Activated naive CD4-positive, alpha-beta T cell treated with anti-CD3 and anti-CD28 coated beads, Interleukin-2, amount 10 ng/mL, durations not matched to agents 7 days and 5 days (primary cell): Measurements from ENCODE around the gene CDCA3.

ENCODE experiments used
- CTCF ChIA-PET: fragments of 350-600 bp; sonication (Branson Sonifier 250); formaldehyde crosslinking; loops from one replicate; lab custom pipeline; 2021; ENCODE audit warnings: antibody characterized with exemption; lab: Charles Lee
- DNase-seq: peaks from one replicate; pipeline ENCODE4 v3.0.0-alpha.2; 2020
- H3K27ac Mint-ChIP-seq: one replicate; pipeline ENCODE4 v1.8.0; 2021; ENCODE audit warnings: mild to moderate bottlenecking, moderate library complexity, mixed read lengths
- H3K27me3 Mint-ChIP-seq: one replicate; pipeline ENCODE4 v1.8.0; 2021; ENCODE audit warnings: mild to moderate bottlenecking, mixed read lengths
- H3K36me3 Mint-ChIP-seq: one replicate; pipeline ENCODE4 v1.8.0; 2021; ENCODE audit warnings: mixed read lengths
- H3K4me1 Mint-ChIP-seq: one replicate; pipeline ENCODE4 v1.8.0; 2021; ENCODE audit warnings: mixed read lengths
- H3K4me3 Mint-ChIP-seq: one replicate; pipeline ENCODE4 v1.8.0; 2021; ENCODE audit warnings: mild to moderate bottlenecking, moderate library complexity, mixed read lengths
- H3K9me3 Mint-ChIP-seq: one replicate; pipeline ENCODE4 v1.8.0; 2021; ENCODE audit warnings: mixed read lengths

CDCA3 gene

GRCh38 chr12:6853626-6854025 lies 2.5 kb upstream of the CDCA3 start:
- H3K27me3 Mint-ChIP-seq, result no peaks in the 10 kb centered on the region
- DNase-seq, result no peak
- CTCF ChIA-PET, result interaction anchor here (0.9 to 6.2 kb wide), 8 partner anchors 10 to 310 kb away, joined by 3 to 38 read pairs (median 6); partner anchors contain the start of genes SPSB2 and TPI1
- H3K27ac Mint-ChIP-seq, result peak overlapping the region; percentile 100
- H3K36me3 Mint-ChIP-seq, result peaks cover 48% of the 10 kb centered on the region
- peak overlapping the region; percentile 84 for H3K4me3 Mint-ChIP-seq
- peaks cover 43% of the 10 kb centered on the region for H3K4me1 Mint-ChIP-seq
- no peaks in the 10 kb centered on the region for H3K9me3 Mint-ChIP-seq

GRCh38 chr12:6852651-6853354 lies 1.7 kb upstream of the CDCA3 start:
- H3K27me3 Mint-ChIP-seq, result no peaks in the 10 kb centered on the region
- peaks cover 50% of the 10 kb centered on the region for H3K36me3 Mint-ChIP-seq
- H3K27ac Mint-ChIP-seq, result peak overlapping the region; percentile 100
- DNase-seq, result peak; percentile 84
- CTCF ChIA-PET, result interaction anchor here (0.6 to 6.2 kb wide), 12 partner anchors 12 to 311 kb away, joined by 3 to 38 read pairs (median 4); partner anchors contain the start of genes SPSB2 and TPI1
- H3K4me3 Mint-ChIP-seq, result peak overlapping the region; percentile 84
- H3K4me1 Mint-ChIP-seq, result peaks cover 48% of the 10 kb centered on the region
- no peaks in the 10 kb centered on the region for H3K9me3 Mint-ChIP-seq

GRCh38 chr12:6851921-6852650 lies 1.0 kb upstream of the CDCA3 start, which contains the start of gene USP5:
Gene USP5 (plus strand): TSS chr12:6852150. CDS start chr12:6852180, 30 bp downstream.
- peak; percentile 99 for DNase-seq
- peak within 1 kb of the TSS; percentile 84 for H3K4me3 Mint-ChIP-seq
- CTCF ChIA-PET, result interaction anchor here (0.6 to 6.2 kb wide), 13 partner anchors 13 to 98 kb away, joined by 3 to 38 read pairs (median 4); partner anchors contain the start of gene SPSB2
- H3K4me1 Mint-ChIP-seq, result peaks cover 55% of the 10 kb centered on the region
- peak within 1 kb of the TSS; percentile 100 for H3K27ac Mint-ChIP-seq
- H3K36me3 Mint-ChIP-seq, result peaks cover 50% of the 10 kb centered on the region
- H3K9me3 Mint-ChIP-seq, result no peaks in the 10 kb centered on the region
- H3K27me3 Mint-ChIP-seq, result no peaks in the 10 kb centered on the region

GRCh38 chr12:6850796-6851152 lies 312 bp downstream of the CDCA3 start:
- DNase-seq, result no peak
- Mint-ChIP-seq H3K4me3 (peak overlapping the region; percentile 84), H3K9me3 (no peaks in the 10 kb centered on the region), H3K36me3 (peaks cover 43% of the 10 kb centered on the region), H3K4me1 (peaks cover 55% of the 10 kb centered on the region), H3K27me3 (no peaks in the 10 kb centered on the region), H3K27ac (peak overlapping the region; percentile 100)
- CTCF ChIA-PET, result interaction anchor here (1.0 to 6.2 kb wide), 6 partner anchors 15 to 97 kb away, joined by 3 to 38 read pairs (median 8); partner anchors contain the start of gene SPSB2

GRCh38 chr12:6849976-6850560 lies 1.0 kb downstream of the CDCA3 start:
- no peak for DNase-seq
- peak overlapping the region; percentile 87 for H3K27ac Mint-ChIP-seq
- peaks cover 39% of the 10 kb centered on the region for H3K36me3 Mint-ChIP-seq
- CTCF ChIA-PET, result interaction anchor here (2.0 to 6.2 kb wide), 3 partner anchors 14 to 21 kb away, joined by 6 to 38 read pairs (median 12); partner anchors contain the start of gene P3H3
- H3K4me1 Mint-ChIP-seq, result peaks cover 54% of the 10 kb centered on the region
- H3K27me3 Mint-ChIP-seq, result no peaks in the 10 kb centered on the region
- H3K9me3 Mint-ChIP-seq, result no peaks in the 10 kb centered on the region
- peak overlapping the region; percentile 84 for H3K4me3 Mint-ChIP-seq

GRCh38 chr12:6849427-6849826 lies 1.7 kb downstream of the CDCA3 start:
- no peak for DNase-seq
- H3K27me3 Mint-ChIP-seq, result no peaks in the 10 kb centered on the region
- peaks cover 39% of the 10 kb centered on the region for H3K36me3 Mint-ChIP-seq
- H3K27ac Mint-ChIP-seq, result peak overlapping the region; percentile 69
- peaks cover 48% of the 10 kb centered on the region for H3K4me1 Mint-ChIP-seq
- CTCF ChIA-PET, result interaction anchor here (1.1 to 6.2 kb wide), 4 partner anchors 13 to 24 kb away, joined by 3 to 38 read pairs (median 5); partner anchors contain the start of genes P3H3 and SPSB2
- H3K9me3 Mint-ChIP-seq, result no peaks in the 10 kb centered on the region
- peak overlapping the region; percentile 84 for H3K4me3 Mint-ChIP-seq

GRCh38 chr12:6847676-6848075 lies 3.4 kb downstream of the CDCA3 start:
- Mint-ChIP-seq H3K4me3 (no peak overlapping the region), H3K4me1 (peaks cover 33% of the 10 kb centered on the region), H3K9me3 (no peaks in the 10 kb centered on the region), H3K27me3 (peaks cover 7% of the 10 kb centered on the region), H3K27ac (no peak overlapping the region), H3K36me3 (peaks cover 36% of the 10 kb centered on the region)
- DNase-seq, result no peak
- CTCF ChIA-PET, result interaction anchor here (1.2 to 6.2 kb wide), 3 partner anchors 12 to 21 kb away, joined by 3 to 38 read pairs (median 6); partner anchors contain the start of gene P3H3

- H3K4me3 Mint-ChIP-seq, result no peak overlapping the region
- H3K36me3 Mint-ChIP-seq, result peaks cover 36% of the 10 kb centered on the region
- H3K9me3 Mint-ChIP-seq, result no peaks in the 10 kb centered on the region
- no peak for DNase-seq
- CTCF ChIA-PET, result interaction anchor here (0.7 kb wide), 1 partner anchor 15 kb away, joined by 3 read pairs; no protein-coding TSS in a partner anchor
- H3K27ac Mint-ChIP-seq, result no peak overlapping the region
- peaks cover 33% of the 10 kb centered on the region for H3K4me1 Mint-ChIP-seq
- peaks cover 7% of the 10 kb centered on the region for H3K27me3 Mint-ChIP-seq
These were observed 4.7 kb downstream of the CDCA3 start for GRCh38 chr12:6846316-6846869.

- DNase-seq, result no peak
- no peak overlapping the region for H3K27ac Mint-ChIP-seq
- no peak overlapping the region for H3K4me3 Mint-ChIP-seq
- H3K4me1 Mint-ChIP-seq, result peaks cover 28% of the 10 kb centered on the region
- peaks cover 7% of the 10 kb centered on the region for H3K27me3 Mint-ChIP-seq
- CTCF ChIA-PET, result interaction anchor here (3.9 kb wide), 1 partner anchor 10 kb away, joined by 29 read pairs; no protein-coding TSS in a partner anchor
- no peaks in the 10 kb centered on the region for H3K9me3 Mint-ChIP-seq
- H3K36me3 Mint-ChIP-seq, result peaks cover 32% of the 10 kb centered on the region
These were observed 5.7 kb downstream of the CDCA3 start for GRCh38 chr12:6845395-6845794.

GRCh38 chr12:6843118-6843902 lies 7.8 kb downstream of the CDCA3 start:
- no peak for DNase-seq
- Mint-ChIP-seq H3K4me1 (peaks cover 9% of the 10 kb centered on the region), H3K4me3 (no peak overlapping the region), H3K27ac (no peak overlapping the region), H3K9me3 (no peaks in the 10 kb centered on the region), H3K36me3 (peaks cover 15% of the 10 kb centered on the region), H3K27me3 (peaks cover 20% of the 10 kb centered on the region)
- CTCF ChIA-PET, result interaction anchor here (0.9 to 3.9 kb wide), 2 partner anchors 8 to 11 kb away, joined by 3 to 29 read pairs; no protein-coding TSS in a partner anchor

GRCh38 chr12:6842075-6842474 lies 9.0 kb downstream of the CDCA3 start:
- no peak overlapping the region for H3K4me3 Mint-ChIP-seq
- H3K27ac Mint-ChIP-seq, result no peak overlapping the region
- H3K9me3 Mint-ChIP-seq, result no peaks in the 10 kb centered on the region
- H3K36me3 Mint-ChIP-seq, result peaks cover 6% of the 10 kb centered on the region
- H3K27me3 Mint-ChIP-seq, result peaks cover 22% of the 10 kb centered on the region
- no peaks in the 10 kb centered on the region for H3K4me1 Mint-ChIP-seq
- CTCF ChIA-PET, result interaction anchor here (1.4 to 3.9 kb wide), 2 partner anchors 7 to 28 kb away, joined by 3 to 29 read pairs; no protein-coding TSS in a partner anchor
- no peak for DNase-seq

- Mint-ChIP-seq H3K4me3 (no peak within 1 kb of the TSS), H3K27ac (no peak within 1 kb of the TSS)
These were observed 10.1 kb downstream of the CDCA3 start, which contains the start of gene GNB3 for GRCh38 chr12:6840761-6841515. Gene GNB3 (plus strand): TSS chr12:6840925. CDS start chr12:6841288, 363 bp downstream.

More at GRCh38 chr12:6840761-6841515, 10.1 kb downstream of the CDCA3 start, which contains the start of gene GNB3:
- Mint-ChIP-seq H3K4me1 (no peaks in the 10 kb centered on the region), H3K9me3 (no peaks in the 10 kb centered on the region), H3K27me3 (peaks cover 25% of the 10 kb centered on the region), H3K36me3 (no peaks in the 10 kb centered on the region)
- no peak for DNase-seq
- CTCF ChIA-PET, result interaction anchor here (1.3 kb wide), 1 partner anchor 12 kb away, joined by 7 read pairs; the partner anchor contains the start of gene P3H3
